ENCODE data around the gene TCHH.
"Not testable (repeated sequence)": the region's sequence is repeated elsewhere in the genome, so short reads cannot be mapped to it uniquely, and the experiment has no call there.

Gene TCHH, protein sequence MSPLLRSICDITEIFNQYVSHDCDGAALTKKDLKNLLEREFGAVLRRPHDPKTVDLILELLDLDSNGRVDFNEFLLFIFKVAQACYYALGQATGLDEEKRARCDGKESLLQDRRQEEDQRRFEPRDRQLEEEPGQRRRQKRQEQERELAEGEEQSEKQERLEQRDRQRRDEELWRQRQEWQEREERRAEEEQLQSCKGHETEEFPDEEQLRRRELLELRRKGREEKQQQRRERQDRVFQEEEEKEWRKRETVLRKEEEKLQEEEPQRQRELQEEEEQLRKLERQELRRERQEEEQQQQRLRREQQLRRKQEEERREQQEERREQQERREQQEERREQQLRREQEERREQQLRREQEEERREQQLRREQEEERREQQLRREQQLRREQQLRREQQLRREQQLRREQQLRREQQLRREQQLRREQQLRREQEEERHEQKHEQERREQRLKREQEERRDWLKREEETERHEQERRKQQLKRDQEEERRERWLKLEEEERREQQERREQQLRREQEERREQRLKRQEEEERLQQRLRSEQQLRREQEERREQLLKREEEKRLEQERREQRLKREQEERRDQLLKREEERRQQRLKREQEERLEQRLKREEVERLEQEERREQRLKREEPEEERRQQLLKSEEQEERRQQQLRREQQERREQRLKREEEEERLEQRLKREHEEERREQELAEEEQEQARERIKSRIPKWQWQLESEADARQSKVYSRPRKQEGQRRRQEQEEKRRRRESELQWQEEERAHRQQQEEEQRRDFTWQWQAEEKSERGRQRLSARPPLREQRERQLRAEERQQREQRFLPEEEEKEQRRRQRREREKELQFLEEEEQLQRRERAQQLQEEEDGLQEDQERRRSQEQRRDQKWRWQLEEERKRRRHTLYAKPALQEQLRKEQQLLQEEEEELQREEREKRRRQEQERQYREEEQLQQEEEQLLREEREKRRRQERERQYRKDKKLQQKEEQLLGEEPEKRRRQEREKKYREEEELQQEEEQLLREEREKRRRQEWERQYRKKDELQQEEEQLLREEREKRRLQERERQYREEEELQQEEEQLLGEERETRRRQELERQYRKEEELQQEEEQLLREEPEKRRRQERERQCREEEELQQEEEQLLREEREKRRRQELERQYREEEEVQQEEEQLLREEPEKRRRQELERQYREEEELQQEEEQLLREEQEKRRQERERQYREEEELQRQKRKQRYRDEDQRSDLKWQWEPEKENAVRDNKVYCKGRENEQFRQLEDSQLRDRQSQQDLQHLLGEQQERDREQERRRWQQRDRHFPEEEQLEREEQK (N-terminal part only)

DNA sequence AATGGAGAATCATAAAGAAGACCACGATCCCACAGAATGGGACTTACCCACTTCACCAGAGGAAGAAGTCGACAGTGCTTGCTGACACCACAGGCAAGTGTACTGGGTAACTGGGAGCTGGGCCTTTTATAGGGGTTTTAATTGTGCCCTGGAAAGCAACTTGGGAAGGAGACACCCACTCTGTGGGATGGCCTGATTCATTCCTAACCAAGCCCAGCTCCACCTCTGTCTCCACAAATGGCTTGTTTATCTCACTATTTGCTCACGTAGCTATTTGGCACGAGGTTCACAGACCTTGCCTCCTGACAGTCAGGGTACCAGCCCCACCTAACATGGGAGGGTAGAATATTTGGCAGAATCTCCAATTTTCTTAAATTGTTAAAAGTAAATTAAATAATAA lies at the start of gene TCHH:
TCHH (minus strand) TSS at position 101 of the 400 bp plus-strand sequence. CDS start 1,364 bp downstream, outside the sequence.
- DNase-seq, result no peak
- Mint-ChIP-seq H3K9me3 (no peaks in the 10 kb centered on the region), H3K27me3 (peaks cover 33% of the 10 kb centered on the region), H3K4me3 (no peak within 1 kb of the TSS), H3K27ac (no peak within 1 kb of the TSS), H3K4me1 (ENCODE audit: low read depth) (no peaks in the 10 kb centered on the region), H3K36me3 (ENCODE audit: low read depth) (no peaks in the 10 kb centered on the region)

DNA sequence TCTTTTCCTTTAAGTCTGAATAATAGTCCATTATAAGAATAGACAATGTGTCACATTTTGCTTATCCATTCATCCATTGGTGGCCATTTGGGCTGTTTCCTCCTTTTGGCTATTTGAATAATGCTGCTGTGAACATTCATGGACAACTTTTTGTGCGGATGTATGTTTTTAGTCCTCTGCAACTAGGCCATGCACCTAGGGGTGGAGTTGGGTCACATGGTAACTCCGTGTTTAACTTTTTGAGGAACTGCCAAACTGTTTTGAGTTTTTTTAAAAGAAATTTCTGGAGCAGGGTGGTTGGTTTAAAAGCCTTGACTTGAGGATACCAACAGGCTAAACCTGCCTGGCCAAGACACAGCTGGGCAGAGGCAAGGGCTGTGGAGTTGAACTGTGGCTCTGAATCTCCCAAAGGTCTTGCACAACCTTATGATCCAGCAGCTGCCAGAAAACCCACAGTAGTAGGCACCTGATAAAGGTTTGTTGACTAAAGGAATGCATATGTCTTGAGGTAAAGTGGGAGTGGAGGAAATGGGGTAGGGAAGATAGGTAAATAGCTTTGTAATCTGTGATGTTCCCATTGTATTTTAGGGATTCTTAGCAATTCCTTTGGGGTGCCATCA lies 49.4 kb upstream of the TCHH start:
- peaks cover 9% of the 10 kb centered on the region for H3K27me3 Mint-ChIP-seq
- no peaks in the 10 kb centered on the region for H3K36me3 Mint-ChIP-seq (ENCODE audit: low read depth)
- H3K27ac Mint-ChIP-seq, result no peak overlapping the region
- no peak for DNase-seq
- peaks cover 8% of the 10 kb centered on the region for H3K4me1 Mint-ChIP-seq (ENCODE audit: low read depth)
- H3K9me3 Mint-ChIP-seq, result no peaks in the 10 kb centered on the region
- H3K4me3 Mint-ChIP-seq, result no peak overlapping the region

DNA sequence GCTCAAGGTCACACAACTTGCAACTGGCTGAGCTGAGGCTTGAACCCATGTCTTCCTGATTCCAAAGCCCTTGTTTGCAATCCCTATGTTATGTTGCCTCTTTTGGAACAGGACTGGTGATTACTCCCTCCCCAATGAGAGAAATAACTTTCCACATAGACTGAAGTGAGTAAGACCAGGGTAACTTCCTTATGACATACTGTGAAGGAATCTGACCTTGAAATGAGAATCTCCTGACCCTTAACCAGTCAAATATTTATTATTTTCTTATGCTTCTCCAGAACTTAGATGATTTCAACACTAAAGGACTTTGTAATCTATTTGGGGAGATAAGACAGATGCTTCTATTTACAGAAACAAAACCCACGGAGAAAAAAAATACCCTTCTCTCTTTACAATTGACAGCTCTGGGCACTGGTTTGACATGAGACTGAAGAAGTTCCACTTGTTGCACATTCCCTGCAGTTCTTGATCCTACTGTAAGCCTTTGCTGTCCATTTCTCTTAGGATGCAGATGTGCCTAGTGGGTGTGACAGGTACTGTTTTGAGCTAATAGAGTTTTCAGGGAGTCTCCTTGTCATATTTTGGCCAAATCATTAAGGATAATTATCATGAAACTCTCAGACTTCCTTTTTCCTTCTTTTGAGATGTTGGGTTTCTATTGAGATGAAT lies 47.7 kb upstream of the TCHH start:
- no peak for DNase-seq
- no peak overlapping the region for H3K27ac Mint-ChIP-seq
- H3K36me3 Mint-ChIP-seq (ENCODE audit: low read depth), result no peaks in the 10 kb centered on the region
- H3K4me3 Mint-ChIP-seq, result no peak overlapping the region
- H3K4me1 Mint-ChIP-seq (ENCODE audit: low read depth), result peaks cover 8% of the 10 kb centered on the region
- peaks cover 9% of the 10 kb centered on the region for H3K27me3 Mint-ChIP-seq
- no peaks in the 10 kb centered on the region for H3K9me3 Mint-ChIP-seq

DNA sequence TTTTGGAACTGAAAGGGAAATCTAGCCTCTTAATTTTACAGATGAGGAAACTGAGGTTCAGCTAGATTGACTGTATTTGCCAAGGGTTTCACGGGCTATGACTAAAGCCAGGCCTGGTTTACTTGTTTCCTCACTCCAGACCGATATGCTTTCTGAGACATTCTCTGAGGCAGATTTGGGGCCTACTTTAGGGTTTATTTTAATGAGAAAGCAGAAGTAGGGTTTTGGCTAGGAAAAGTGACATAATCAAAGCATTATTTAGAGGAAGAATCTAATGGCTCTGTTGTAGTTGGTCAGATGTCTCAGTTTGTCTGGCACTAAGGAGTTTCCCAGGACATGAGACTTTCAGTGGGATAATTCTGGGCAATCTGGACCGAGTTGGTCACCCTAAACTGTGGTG lies 45.3 kb upstream of the TCHH start:
- no peaks in the 10 kb centered on the region for H3K9me3 Mint-ChIP-seq
- no peak for DNase-seq
- no peak overlapping the region for H3K27ac Mint-ChIP-seq
- peaks cover 3% of the 10 kb centered on the region for H3K4me1 Mint-ChIP-seq (ENCODE audit: low read depth)
- no peak overlapping the region for H3K4me3 Mint-ChIP-seq
- no peaks in the 10 kb centered on the region for H3K36me3 Mint-ChIP-seq (ENCODE audit: low read depth)
- peaks cover 9% of the 10 kb centered on the region for H3K27me3 Mint-ChIP-seq

DNA sequence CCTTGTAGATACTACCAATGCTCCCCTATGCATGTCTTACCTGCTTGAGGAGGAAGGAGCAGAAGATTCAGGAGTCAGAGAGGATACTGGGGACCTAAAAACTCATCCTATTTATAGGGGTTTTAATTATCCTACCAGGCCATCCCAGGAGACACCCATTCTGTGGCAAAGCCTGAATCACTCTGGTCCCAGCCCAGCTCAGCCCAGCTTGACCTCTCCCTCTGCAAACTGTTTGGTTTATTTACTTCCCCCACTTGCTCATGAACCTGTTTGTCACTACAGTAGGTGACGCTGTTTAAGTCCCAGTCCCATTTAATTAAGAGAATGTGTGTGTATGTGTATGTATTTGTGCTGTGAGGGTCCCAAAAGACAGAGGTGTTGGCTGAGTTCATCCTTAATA lies 43.9 kb upstream of the TCHH start, which contains the start of gene RPTN:
RPTN (minus strand) TSS at position 85 of the 400 bp plus-strand sequence. CDS start 1,339 bp downstream, outside the sequence.
- no peaks in the 10 kb centered on the region for H3K9me3 Mint-ChIP-seq
- H3K4me3 Mint-ChIP-seq, result no peak within 1 kb of the TSS

DNA sequence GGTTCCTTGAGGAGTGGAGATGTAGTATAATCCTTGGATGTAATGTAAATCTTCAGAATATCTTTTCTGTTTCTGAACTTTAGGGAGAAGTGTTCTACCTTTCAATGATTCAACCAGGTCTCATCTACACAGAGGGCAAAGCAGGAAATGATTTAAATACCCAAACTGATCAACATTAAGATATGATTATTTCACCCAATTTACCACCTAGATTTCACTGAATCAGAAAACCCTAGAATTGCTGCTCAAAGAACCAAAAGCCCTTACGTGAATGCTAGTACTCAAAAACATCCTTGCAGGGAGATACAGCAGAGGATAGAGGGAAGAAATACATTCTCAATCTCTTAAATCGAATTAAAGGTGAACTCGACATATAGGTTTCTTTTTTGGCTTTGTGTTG lies 38.8 kb upstream of the TCHH start:
- H3K9me3 Mint-ChIP-seq, result peaks cover 2% of the 10 kb centered on the region
- H3K4me3 Mint-ChIP-seq, result no peak overlapping the region
- H3K4me1 Mint-ChIP-seq (ENCODE audit: low read depth), result peaks cover 8% of the 10 kb centered on the region
- H3K27ac Mint-ChIP-seq, result no peak overlapping the region
- no peak for DNase-seq
- H3K27me3 Mint-ChIP-seq, result peaks cover 21% of the 10 kb centered on the region
- H3K36me3 Mint-ChIP-seq (ENCODE audit: low read depth), result no peaks in the 10 kb centered on the region

More for the DNA sequence above, 43.9 kb upstream of the TCHH start, which contains the start of gene RPTN:
- H3K27me3 Mint-ChIP-seq, result peaks cover 9% of the 10 kb centered on the region
- DNase-seq, result no peak
- H3K4me1 Mint-ChIP-seq (ENCODE audit: low read depth), result peaks cover 4% of the 10 kb centered on the region
- no peaks in the 10 kb centered on the region for H3K36me3 Mint-ChIP-seq (ENCODE audit: low read depth)
- H3K27ac Mint-ChIP-seq, result no peak within 1 kb of the TSS

DNA sequence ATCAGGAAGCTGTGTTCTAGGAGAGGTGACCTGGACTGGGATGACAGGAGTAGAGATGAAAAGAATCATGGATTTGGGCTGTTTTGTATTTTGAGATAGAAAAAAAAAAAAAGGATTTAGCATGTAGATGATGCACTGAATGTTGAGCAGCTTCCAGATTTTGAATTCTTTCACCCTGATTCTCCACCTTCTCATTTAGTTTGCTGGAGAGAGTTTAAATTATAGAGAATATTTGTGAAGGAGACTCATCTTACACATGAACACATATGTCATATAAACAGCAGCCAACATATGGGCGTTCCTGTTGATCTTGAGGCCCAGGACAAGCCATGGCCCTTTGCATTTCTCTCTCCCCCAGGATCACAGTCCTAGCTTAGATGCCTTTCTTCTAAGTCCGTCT lies 36.4 kb upstream of the TCHH start:
- H3K27me3 Mint-ChIP-seq, result peaks cover 29% of the 10 kb centered on the region
- H3K4me3 Mint-ChIP-seq, result no peak overlapping the region
- no peaks in the 10 kb centered on the region for H3K36me3 Mint-ChIP-seq (ENCODE audit: low read depth)
- no peak overlapping the region for H3K27ac Mint-ChIP-seq
- peaks cover 15% of the 10 kb centered on the region for H3K9me3 Mint-ChIP-seq
- no peak for DNase-seq
- H3K4me1 Mint-ChIP-seq (ENCODE audit: low read depth), result peaks cover 8% of the 10 kb centered on the region

DNA sequence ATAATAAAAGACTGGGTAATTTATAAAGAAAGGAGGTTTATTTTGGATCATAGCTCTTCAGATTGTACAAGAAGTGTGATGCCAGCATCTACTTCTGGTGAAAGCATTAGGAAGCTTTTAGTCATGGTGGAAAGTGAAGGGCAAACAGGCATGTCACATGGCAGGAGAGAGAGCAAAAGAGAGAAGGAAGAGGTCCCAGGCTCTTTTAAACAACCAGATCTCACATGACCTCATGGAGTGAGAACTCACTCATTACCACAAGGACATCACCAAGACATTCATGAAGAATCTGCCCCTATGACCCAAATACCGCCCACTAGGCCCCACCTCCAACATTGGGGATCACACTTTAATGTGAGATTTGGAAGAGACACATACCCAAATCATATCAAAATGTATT lies 33.7 kb upstream of the TCHH start:
- Mint-ChIP-seq H3K27me3 (peaks cover 46% of the 10 kb centered on the region), H3K27ac (no peak overlapping the region), H3K4me1 (ENCODE audit: low read depth) (peaks cover 3% of the 10 kb centered on the region), H3K36me3 (ENCODE audit: low read depth) (no peaks in the 10 kb centered on the region), H3K4me3 (no peak overlapping the region), H3K9me3 (peaks cover 17% of the 10 kb centered on the region)
- DNase-seq, result no peak

DNA sequence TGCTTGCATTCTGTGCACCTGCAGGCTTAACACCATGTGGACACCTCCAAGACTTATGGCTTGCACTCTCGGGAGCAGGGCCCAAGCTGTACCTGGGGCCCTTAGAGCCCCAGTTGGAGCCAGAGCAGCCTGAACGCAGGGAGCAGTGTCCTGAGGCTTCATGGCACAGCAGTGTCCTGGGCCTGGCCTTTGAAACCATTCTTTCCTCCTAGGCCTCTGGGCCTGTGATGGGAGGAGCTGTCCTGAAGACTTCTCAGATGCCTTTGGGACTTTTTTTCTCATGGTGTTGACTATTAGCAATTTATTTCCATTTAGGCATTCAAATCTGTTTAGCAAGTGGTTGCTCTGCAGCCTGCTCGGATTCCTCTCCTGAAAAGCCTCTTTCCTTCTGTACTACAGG lies 32.8 kb upstream of the TCHH start:
- Mint-ChIP-seq H3K9me3 (peaks cover 17% of the 10 kb centered on the region), H3K27ac (no peak overlapping the region), H3K4me1 (ENCODE audit: low read depth) (peaks cover 8% of the 10 kb centered on the region), H3K4me3 (no peak overlapping the region), H3K27me3 (peaks cover 53% of the 10 kb centered on the region), H3K36me3 (ENCODE audit: low read depth) (no peaks in the 10 kb centered on the region)
- no peak for DNase-seq

DNA sequence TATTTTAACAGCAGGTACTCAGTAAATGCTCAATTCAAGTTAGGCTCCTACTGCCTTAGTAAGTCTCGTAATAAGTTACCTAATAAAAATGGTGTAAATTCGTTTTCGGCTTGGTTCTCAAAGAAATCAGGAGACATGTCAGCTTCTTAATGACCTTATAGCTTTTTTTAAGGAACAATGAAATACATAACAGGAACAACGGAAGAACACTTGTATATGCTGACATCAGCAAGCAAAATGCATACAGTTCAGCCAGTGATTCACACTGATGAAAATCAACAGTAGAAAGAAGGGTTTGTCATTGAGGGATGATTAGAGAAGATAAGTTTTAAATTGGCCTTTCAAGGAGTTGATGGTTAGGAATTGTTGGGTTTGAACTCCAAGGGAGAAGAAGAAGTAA lies 30.5 kb upstream of the TCHH start:
- H3K4me3 Mint-ChIP-seq, result no peak overlapping the region
- H3K27ac Mint-ChIP-seq, result no peak overlapping the region
- DNase-seq, result no peak
- peaks cover 50% of the 10 kb centered on the region for H3K27me3 Mint-ChIP-seq
- H3K4me1 Mint-ChIP-seq (ENCODE audit: low read depth), result peaks cover 9% of the 10 kb centered on the region
- peaks cover 17% of the 10 kb centered on the region for H3K9me3 Mint-ChIP-seq
- no peaks in the 10 kb centered on the region for H3K36me3 Mint-ChIP-seq (ENCODE audit: low read depth)

DNA sequence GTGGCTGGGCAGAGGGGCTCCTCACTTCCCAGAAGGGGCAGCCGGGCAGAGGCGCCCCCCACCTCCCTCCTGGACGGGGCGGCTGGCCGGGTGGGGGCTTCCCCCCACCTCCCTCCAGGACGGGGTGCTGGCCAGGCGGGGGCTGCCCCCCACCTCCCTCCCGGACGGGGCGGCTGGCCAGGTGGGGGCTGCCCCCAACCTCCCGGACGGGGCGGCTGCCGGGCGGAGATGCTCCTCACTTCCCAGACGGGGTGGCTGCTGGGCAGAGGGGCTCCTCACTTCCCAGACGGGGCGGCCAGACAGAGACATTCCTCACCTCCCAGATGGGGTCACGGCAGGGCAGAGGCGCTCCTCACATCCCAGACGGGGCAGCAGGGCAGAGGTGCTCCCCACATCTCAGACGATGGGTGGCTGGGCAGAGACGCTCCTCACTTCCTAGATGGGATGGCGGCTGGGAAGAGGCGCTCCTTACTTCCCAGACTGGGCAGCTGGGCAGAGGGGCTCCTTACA lies 29.5 kb upstream of the TCHH start:
- H3K9me3 Mint-ChIP-seq, result peaks cover 17% of the 10 kb centered on the region
- peaks cover 57% of the 10 kb centered on the region for H3K27me3 Mint-ChIP-seq
- not testable (repeated sequence) for H3K4me3 Mint-ChIP-seq; H3K36me3 Mint-ChIP-seq (ENCODE audit: low read depth); H3K4me1 Mint-ChIP-seq (ENCODE audit: low read depth); H3K27ac Mint-ChIP-seq; DNase-seq

DNA sequence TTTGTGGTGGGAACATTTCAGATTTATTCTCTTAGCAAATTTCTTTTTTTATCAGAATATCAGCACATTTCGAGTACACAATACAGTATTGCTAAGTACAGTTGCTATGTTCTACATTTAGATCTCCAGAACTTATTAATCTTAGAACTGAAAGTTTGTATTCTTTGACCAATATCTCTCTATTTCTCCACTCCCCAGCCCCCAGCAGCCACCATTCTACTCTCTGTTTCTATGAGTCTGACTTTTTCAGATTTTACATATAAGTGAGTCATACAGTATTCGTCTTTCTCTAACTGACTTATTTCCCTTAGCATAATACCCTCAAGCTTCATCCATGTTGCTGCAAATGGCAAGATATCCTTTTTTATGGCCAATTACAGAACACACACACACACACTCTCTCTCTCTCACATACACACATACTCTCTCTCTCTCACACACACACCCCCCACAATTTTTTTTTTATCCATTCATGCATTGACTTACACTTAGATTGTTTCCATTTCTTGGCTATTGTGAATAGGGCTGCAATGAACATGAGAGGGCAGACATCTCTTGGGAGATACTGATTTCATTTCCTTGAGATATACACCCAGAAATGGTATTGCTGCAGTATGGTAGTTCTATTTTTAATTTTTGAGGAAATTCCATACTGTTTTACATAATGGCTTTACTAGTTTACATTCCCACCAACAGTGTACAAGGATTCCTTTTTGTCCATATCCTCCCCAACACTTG lies 28.1 kb upstream of the TCHH start:
- DNase-seq, result no peak
- H3K9me3 Mint-ChIP-seq, result peaks cover 8% of the 10 kb centered on the region
- peaks cover 66% of the 10 kb centered on the region for H3K27me3 Mint-ChIP-seq

More for the DNA sequence above, 28.1 kb upstream of the TCHH start:
- H3K36me3 Mint-ChIP-seq (ENCODE audit: low read depth), result no peaks in the 10 kb centered on the region
- H3K4me3 Mint-ChIP-seq, result no peak overlapping the region
- no peak overlapping the region for H3K27ac Mint-ChIP-seq
- peaks cover 9% of the 10 kb centered on the region for H3K4me1 Mint-ChIP-seq (ENCODE audit: low read depth)

All from activated T-cell treated with anti-CD3 and anti-CD28 coated beads, Interleukin-2, amount 50 U/mL, for 24 hours (primary cell).